PFSK-1 (cell line): ENCODE results near the gene MPZL1.

Source experiments
- SIN3A ChIP-seq: IDR thresholded peaks from 2 replicates; pipeline ENCODE4 v1.6.1; 2012; ENCODE audit warnings: mild to moderate bottlenecking, low read length, moderate library complexity, borderline replicate concordance; ENCODE audit not compliant: insufficient read depth
- TAF1 ChIP-seq: IDR thresholded peaks from 2 replicates; pipeline ENCODE4 v1.6.1; 2012; ENCODE audit warnings: low read length, control low read depth, borderline replicate concordance; ENCODE audit not compliant: insufficient read depth

DNA sequence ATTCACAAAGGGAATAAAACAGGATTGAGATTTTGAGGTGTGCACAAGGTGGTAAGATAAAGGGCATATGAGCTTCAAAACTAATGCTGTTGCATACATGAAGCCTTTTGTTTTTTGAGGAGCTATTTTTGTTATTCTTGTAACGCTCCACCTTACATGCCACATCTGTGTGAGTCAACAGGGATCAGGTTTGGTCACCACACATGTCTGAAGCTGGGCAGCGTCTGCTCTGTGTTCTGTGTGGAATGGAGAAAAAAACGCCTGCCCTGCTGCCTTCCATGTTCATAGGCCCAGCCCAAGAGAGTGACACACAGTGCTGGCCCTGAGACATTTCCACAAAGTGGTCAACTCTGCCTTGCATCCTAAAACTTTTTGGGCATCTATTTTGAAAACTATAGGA lies 67.7 kb downstream of the MPZL1 start:
- no peak for TF ChIP-seq TAF1
- TF ChIP-seq SIN3A, result no peak
